ENCODE data around the gene ZNF74. TPM values are rescaled to one million over a fixed set of nuclear protein-coding genes. Genes with fewer than 3 reads are reported as not detected.
A peak's percentile ranks its signal among the peaks of the same experiment; 100 is the strongest.

ZNF74 gene
- total and polyA plus RNA-seq, 12 donors: 1.4 to 6.7 (median 4.4) TPM

- no peaks in the 10 kb centered on the region for H3K27me3 ChIP-seq
- intact Hi-C loops (cut with DNase I): loop anchor here in 2 of 10 donors (5.0 to 10.0 kb wide), 2 partner anchors 71 to 78 kb away; partner anchors contain the start of gene DGCR6L (in 1 of the 2)
- peak in 1 of 2 donors; percentile 17 for DNase-seq
- H3K9me3 ChIP-seq: peaks cover 0 to 7% (median 0%) of the 10 kb centered on the region in 11 donors
- H3K4me1 ChIP-seq: peaks cover 5 to 32% (median 20%) of the 10 kb centered on the region in 9 donors
- 95 to 96% methylated on average over 23 of the region's 23 CpGs for WGBS, 2 donors
- H3K27ac ChIP-seq: peak overlapping the region; percentile 4 to 88 (median 68)
- TF ChIP-seq CTCF (IDR thresholded peaks at IDR 0.05): no peak
- H3K36me3 ChIP-seq: no peaks in the 10 kb centered on the region
- H3K4me3 ChIP-seq: peak overlapping the region; percentile 67 to 93 (median 79)
- ATAC-seq: peak in 6 of 8 donors; percentile 1 to 39 (median 10)
Measured at GRCh38 chr22:20392983-20393704, 807 bp upstream of the ZNF74 start.

DNA sequence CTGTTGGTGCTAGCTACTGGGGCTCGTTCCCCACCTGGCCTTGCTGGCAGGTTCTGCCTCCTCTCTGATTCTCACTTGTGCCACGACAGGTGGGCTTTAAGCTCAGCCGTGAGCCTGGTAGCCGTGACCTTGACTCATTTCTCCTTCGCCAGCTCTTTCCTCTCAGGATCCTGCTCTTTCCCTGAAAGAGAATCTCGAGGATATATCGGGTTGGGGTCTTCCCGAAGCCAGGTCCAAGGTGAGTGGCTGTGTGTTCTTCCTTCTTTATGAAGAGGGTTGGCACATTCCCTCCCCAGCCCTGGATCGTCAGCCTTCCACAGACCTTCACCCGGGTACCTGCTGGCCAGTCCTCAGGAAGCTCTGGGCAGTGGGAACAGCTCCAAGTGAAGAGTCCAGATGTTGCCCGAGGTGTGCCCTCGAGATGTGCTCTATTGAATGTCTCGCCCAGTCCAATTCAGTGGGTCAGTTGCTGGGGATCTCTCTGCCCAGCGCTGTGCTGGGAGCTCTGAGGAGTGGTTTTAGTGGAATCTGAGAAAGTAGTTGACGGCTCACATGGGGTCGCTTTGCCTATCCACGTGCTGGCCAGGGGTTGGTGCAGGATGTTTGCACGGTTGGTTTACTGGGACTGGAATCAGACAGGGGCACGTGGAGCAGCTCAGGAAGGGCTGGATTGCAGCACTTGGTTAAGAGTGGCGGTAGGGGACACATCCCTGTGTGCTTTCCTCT is 1.4 kb downstream of the ZNF74 start:
- Histone ChIP-seq H3K4me3 (no peak overlapping the region), H3K9me3 (no peaks in the 10 kb centered on the region), H3K27ac (no peak overlapping the region), H3K27me3 (no peaks in the 10 kb centered on the region), H3K36me3 (peaks cover 0 to 1% (median 0%) of the 10 kb centered on the region in 9 donors), H3K4me1 (peaks cover 5 to 32% (median 20%) of the 10 kb centered on the region in 9 donors)
- intact Hi-C loops (cut with DNase I): loop anchor here in 1 of 10 donors (10.0 kb wide), 1 partner anchor 81 kb away; no protein-coding TSS in a partner anchor
- DNase-seq (no peak), ATAC-seq (no peak)
- 87% methylated on average over 20 of the region's 20 CpGs for WGBS, 2 donors
- TF ChIP-seq CTCF (IDR thresholded peaks at IDR 0.05): no peak

DNA sequence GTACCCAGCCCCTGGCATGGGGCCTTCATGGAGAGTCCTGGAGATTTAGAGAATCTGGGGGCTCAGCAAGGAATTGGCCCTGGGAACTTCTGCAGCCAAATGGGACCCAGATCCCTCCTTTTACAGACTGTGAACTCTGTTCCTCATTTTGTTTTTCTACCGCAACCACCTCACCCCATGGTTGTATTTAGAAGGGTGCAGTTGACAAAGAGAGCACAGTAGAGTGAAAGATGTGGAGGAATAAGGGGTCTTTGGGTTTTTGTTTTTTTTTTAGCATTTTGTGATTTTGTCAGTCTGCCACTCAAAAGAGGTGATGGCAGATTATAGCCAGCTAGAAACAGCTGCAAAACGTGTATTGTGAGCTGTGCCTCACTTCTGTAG is 1.9 kb downstream of the ZNF74 start:
- H3K36me3 ChIP-seq: peaks cover 0 to 7% (median 0%) of the 10 kb centered on the region in 9 donors
- DNase-seq (no peak), ATAC-seq (no peak)
- H3K27ac ChIP-seq: no peak overlapping the region
- H3K9me3 ChIP-seq: no peaks in the 10 kb centered on the region
- TF ChIP-seq CTCF (IDR thresholded peaks at IDR 0.05): no peak
- H3K4me1 ChIP-seq: peaks cover 5 to 32% (median 20%) of the 10 kb centered on the region in 9 donors
- WGBS, 2 donors: 60 to 75% methylated on average over 2 of the region's 2 CpGs
- H3K4me3 ChIP-seq: no peak overlapping the region
- intact Hi-C loops (cut with DNase I): loop anchor here in 1 of 10 donors (10.0 kb wide), 1 partner anchor 81 kb away; no protein-coding TSS in a partner anchor
- no peaks in the 10 kb centered on the region for H3K27me3 ChIP-seq

- Histone ChIP-seq H3K36me3 (peaks cover 0 to 13% (median 0%) of the 10 kb centered on the region in 9 donors), H3K4me3 (no peak overlapping the region), H3K27me3 (no peaks in the 10 kb centered on the region), H3K4me1 (peaks cover 5 to 32% (median 20%) of the 10 kb centered on the region in 9 donors), H3K9me3 (no peaks in the 10 kb centered on the region), H3K27ac (no peak overlapping the region)
- intact Hi-C loops (cut with DNase I): loop anchor here in 1 of 10 donors (10.0 kb wide), 1 partner anchor 82 kb away; no protein-coding TSS in a partner anchor
- ATAC-seq (no peak), DNase-seq (no peak)
- WGBS, 2 donors: 92 to 97% methylated on average over 1 of the region's 1 CpG
- no peak for TF ChIP-seq CTCF (IDR thresholded peaks at IDR 0.05)
Measured at GRCh38 chr22:20396639-20397038, 2.7 kb downstream of the ZNF74 start.
